GM23338 (cell line): ENCODE measurements around the gene MKRN2OS. TPM values are rescaled to one million over a fixed set of nuclear protein-coding genes. Genes with fewer than 3 reads are reported as not detected.

ENCODE experiments used
- ATAC-seq: fragments of 200-7000 bp; cut with Tn5 transposase; 3 replicates; pipeline ENCODE4 v1.9.1; 2020
- DNase-seq: peaks from one replicate; pipeline ENCODE4 v3.0.0-alpha.2; 2015; ENCODE audit warnings: low spot score
- H2AFZ ChIP-seq: fragments of 200-600 bp; sonication (generic); 2 replicates; pipeline ENCODE4 v1.8.0; 2016; ENCODE audit warnings: antibody characterized with exemption, mild to moderate bottlenecking, moderate library complexity
- H3F3A ChIP-seq: fragments of 200-600 bp; sonication (generic); replicated peaks from 2 replicates; pipeline ENCODE4 v1.8.0; 2017; ENCODE audit warnings: antibody characterized with exemption, mixed run types, low read depth
- H3K27ac ChIP-seq: fragments of 200-600 bp; sonication (generic); 2 replicates; pipeline ENCODE4 v1.6.1; 2016; ENCODE audit warnings: low read depth
- H3K27me3 ChIP-seq: fragments of 200-600 bp; sonication (generic); 2 replicates; pipeline ENCODE4 v1.8.0; 2016; ENCODE audit warnings: mild to moderate bottlenecking, mixed run types, moderate library complexity; ENCODE audit not compliant: insufficient read depth
- H3K36me3 ChIP-seq: fragments of 200-600 bp; sonication (generic); 2 replicates; pipeline ENCODE4 v1.8.0; 2016; ENCODE audit warnings: mild to moderate bottlenecking; ENCODE audit not compliant: insufficient read depth
- H3K4me1 ChIP-seq: fragments of 200-600 bp; sonication (generic); 2 replicates; pipeline ENCODE4 v1.8.0; 2016; ENCODE audit warnings: mild to moderate bottlenecking, moderate library complexity; ENCODE audit not compliant: insufficient read depth
- H3K4me2 ChIP-seq: fragments of 200-600 bp; sonication (generic); 2 replicates; pipeline ENCODE4 v1.7.1; 2017; ENCODE audit warnings: mixed run types
- H3K4me3 ChIP-seq: fragments of 200-600 bp; sonication (generic); 2 replicates; pipeline ENCODE4 v1.6.1; 2016; ENCODE audit warnings: mixed run types
- H3K79me2 ChIP-seq: fragments of 200-600 bp; sonication (generic); replicated peaks from 2 replicates; pipeline ENCODE4 v1.8.0; 2017; ENCODE audit warnings: mild to moderate bottlenecking; ENCODE audit not compliant: insufficient read depth
- H3K9me2 ChIP-seq: fragments of 200-600 bp; sonication (generic); 2 replicates; pipeline ENCODE4 v1.8.0; 2017; ENCODE audit not compliant: insufficient read depth
- H4K20me1 ChIP-seq: fragments of 200-600 bp; sonication (generic); replicated peaks from 2 replicates; pipeline ENCODE4 v1.8.0; 2017; ENCODE audit warnings: mild to moderate bottlenecking; ENCODE audit not compliant: insufficient read depth
- H3K27ac Mint-ChIP-seq: 2 replicates; pipeline ENCODE4 v1.8.0; 2020; ENCODE audit warnings: inconsistent platforms, mild to moderate bottlenecking, moderate library complexity, mixed read lengths
- H3K27me3 Mint-ChIP-seq: 3 replicates; pipeline ENCODE4 v1.8.0; 2022; ENCODE audit warnings: low read depth, mild to moderate bottlenecking, moderate library complexity, mixed read lengths, inconsistent platforms; ENCODE audit not compliant: insufficient read depth, poor library complexity
- H3K36me3 Mint-ChIP-seq: 3 replicates; pipeline ENCODE4 v1.8.0; 2021; ENCODE audit warnings: low read depth, mild to moderate bottlenecking, inconsistent platforms, moderate library complexity, mixed read lengths
- H3K4me1 Mint-ChIP-seq: 3 replicates; pipeline ENCODE4 v1.8.0; 2020; ENCODE audit warnings: mild to moderate bottlenecking, inconsistent platforms, mixed read lengths
- H3K4me3 Mint-ChIP-seq: 3 replicates; pipeline ENCODE4 v1.8.0; 2021; ENCODE audit warnings: moderate library complexity, mild to moderate bottlenecking, inconsistent platforms, mixed read lengths
- H3K9me3 Mint-ChIP-seq: 3 replicates; pipeline ENCODE4 v1.8.0; 2020; ENCODE audit warnings: moderate library complexity, mild to moderate bottlenecking, inconsistent platforms, mixed read lengths
- CREB1 ChIP-seq: fragments of 250-450 bp; sonication (Bioruptor Pico); IDR thresholded peaks from 2 replicates; pipeline ENCODE4 v1.5.0; 2020; ENCODE audit warnings: low read depth, mild to moderate bottlenecking, moderate library complexity
- CTCF ChIP-seq, 2 experiments: fragments of 200-600 bp in 1 of 2; sonication (generic) in 1 of 2; conservative IDR thresholded peaks; 2 replicates each; pipeline versions ENCODE4 v1.5.1 to v1.6.1; 2016 to 2017; ENCODE audit warnings: antibody characterized with exemption in 2 of 2, low read depth in 2 of 2, mild to moderate bottlenecking in 2 of 2, moderate library complexity in 1 of 2
- ETS1 ChIP-seq: IDR thresholded peaks from 2 replicates; pipeline ENCODE4 v1.6.1; 2016; ENCODE audit warnings: antibody characterized with exemption
- EZH2phosphoT487 ChIP-seq: fragments of 200-600 bp; sonication (generic); IDR thresholded peaks from one replicate; pipeline ENCODE4 v1.8.1; 2018; ENCODE audit warnings: antibody characterized with exemption; ENCODE audit not compliant: unreplicated experiment
- NANOG ChIP-seq: IDR thresholded peaks from 2 replicates; pipeline ENCODE4 v1.6.1; 2016; ENCODE audit warnings: antibody characterized with exemption, borderline replicate concordance
- POLR2AphosphoS5 ChIP-seq: IDR thresholded peaks from 2 replicates; pipeline ENCODE4 v1.6.1; 2016; ENCODE audit warnings: antibody characterized with exemption, low read depth
- ZNF114 ChIP-seq: fragments of 250-450 bp; sonication (Bioruptor Pico); IDR thresholded peaks from 2 replicates; pipeline ENCODE4 v1.5.0; 2020; ENCODE audit warnings: mild to moderate bottlenecking, moderate library complexity
- ZNF331 ChIP-seq: fragments of 250-450 bp; sonication (Bioruptor Pico); IDR thresholded peaks from 2 replicates; pipeline ENCODE4 v1.5.0; 2020; ENCODE audit warnings: low read depth, mild to moderate bottlenecking, moderate library complexity
- ZNF462 ChIP-seq: fragments of 250-450 bp; sonication (Bioruptor Pico); IDR thresholded peaks from 2 replicates; pipeline ENCODE4 v1.5.0; 2020; ENCODE audit warnings: mild to moderate bottlenecking, moderate library complexity
- polyA plus RNA-seq: library from polyadenylated mRNA; unstranded; fragments of >200 nt; fragmentation: Nextera tagmentation; extraction: Ambion mirVana; gene quantifications from 2 replicates; pipeline ENCODE4 v1.2.1, GENCODE V29; 2016
- total RNA-seq: library from RNA; depleted of rRNA; stranded (reverse); fragments of >200 nt; shearing (Covaris generic); gene quantifications from 2 replicates; pipeline ENCODE4 v1.2.3, GENCODE V29; 2014

The MKRN2OS gene
- total and polyA plus RNA-seq, 2 experiments from 2014 or later, result 0.55 TPM; not detected in 1

GRCh38 chr3:12490547-12490946 lies 54.8 kb downstream of the MKRN2OS start (continued):
- no peak for TF ChIP-seq ZNF462 (CRISPR knock-in tag)
- TF ChIP-seq ETS1, result no peak
- no peak for TF ChIP-seq ZNF331 (CRISPR knock-in tag)
- TF ChIP-seq ZNF114 (CRISPR knock-in tag), result no peak
- no peak for TF ChIP-seq NANOG
- no peak for TF ChIP-seq CREB1 (CRISPR knock-in tag)
- no peak for TF ChIP-seq EZH2phosphoT487
- no peak for TF ChIP-seq POLR2AphosphoS5

- Mint-ChIP-seq H3K27me3 (peaks cover 2% of the 10 kb centered on the region), H3K4me3 (no peak overlapping the region), H3K27ac (peak overlapping the region; percentile 41; the same call in 1 of the 2 replicates), H3K4me1 (peaks cover 15% of the 10 kb centered on the region), H3K36me3 (peaks cover 40% of the 10 kb centered on the region), H3K9me3 (no peaks in the 10 kb centered on the region)
- H2AFZ ChIP-seq, result no peak overlapping the region
- H3K4me1 ChIP-seq, result peaks cover 10% of the 10 kb centered on the region; the same call in 1 of the 2 replicates
- H3K9me2 ChIP-seq, result no peaks in the 10 kb centered on the region
- DNase-seq (peak; percentile 11), ATAC-seq (no peak)
- no peak overlapping the region for H3K4me2 ChIP-seq
- no peaks in the 10 kb centered on the region for H3F3A ChIP-seq
- peaks cover 31% of the 10 kb centered on the region for H3K36me3 ChIP-seq
- no peak overlapping the region for H3K27ac ChIP-seq
- no peak overlapping the region for H3K4me3 ChIP-seq
- H3K79me2 ChIP-seq, result peaks cover 39% of the 10 kb centered on the region
- peaks cover 12% of the 10 kb centered on the region; the same call in 1 of the 2 replicates for H4K20me1 ChIP-seq
- H3K27me3 ChIP-seq, result no peaks in the 10 kb centered on the region
- TF ChIP-seq CTCF (conservative IDR thresholded peaks at IDR 0.05; ENCODE audit: low read depth in 2 of 2) (no peak), ETS1 (no peak), POLR2AphosphoS5 (no peak)
Measured at GRCh38 chr3:12489832-12490231, 55.5 kb downstream of the MKRN2OS start.
